ENCODE data around the gene EI24.
"Not testable (repeated sequence)": the region's sequence is repeated elsewhere in the genome, so short reads cannot be mapped to it uniquely, and the experiment has no call there.

Gene EI24

GRCh38 chr11:125553357-125553756 lies 15.9 kb upstream of the EI24 start:
- Histone ChIP-seq H3K4me3 (ENCODE audit: low read length) (no peak overlapping the region), H3K9ac (ENCODE audit: low read depth, low read length) (no peak overlapping the region), H3K9me3 (ENCODE audit: insufficient read depth, low read depth, low read length) (peaks cover 46% of the 10 kb centered on the region), H3K4me1 (ENCODE audit: insufficient read depth, low read length) (no peaks in the 10 kb centered on the region), H3K27ac (ENCODE audit: low read depth, low read length) (no peak overlapping the region), H3K36me3 (ENCODE audit: insufficient read depth, low read length) (no peaks in the 10 kb centered on the region), H3K27me3 (ENCODE audit: insufficient read depth, low read length) (no peaks in the 10 kb centered on the region)
- WGBS: 96% methylated on average over 1 of the region's 1 CpG

DNA sequence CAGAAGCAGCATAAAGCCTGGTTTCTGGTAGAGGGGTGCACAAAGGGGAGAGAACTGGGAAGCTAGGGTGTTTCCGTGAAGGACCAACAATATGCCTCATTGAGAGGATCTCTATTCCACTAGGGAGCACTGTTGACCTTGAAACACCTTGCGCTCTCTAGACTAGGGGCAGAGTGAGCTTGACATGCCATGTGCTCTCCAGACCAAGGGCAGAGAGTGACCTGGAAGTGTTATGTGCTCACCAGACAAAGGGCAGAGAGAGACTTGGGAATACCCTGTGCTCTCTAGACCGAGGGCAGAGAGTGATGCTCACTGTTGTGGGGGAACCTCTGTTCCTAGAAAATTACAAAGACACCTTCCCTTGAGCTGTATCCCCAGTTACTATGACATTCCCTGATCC lies 15.2 kb upstream of the EI24 start:
- no peaks in the 10 kb centered on the region for H3K27me3 ChIP-seq (ENCODE audit: insufficient read depth, low read length)
- H3K4me1 ChIP-seq (ENCODE audit: insufficient read depth, low read length): no peaks in the 10 kb centered on the region
- H3K27ac ChIP-seq (ENCODE audit: low read depth, low read length): no peak overlapping the region
- no peak overlapping the region for H3K9ac ChIP-seq (ENCODE audit: low read depth, low read length)
- 93% methylated on average over 3 of the region's 3 CpGs for WGBS
- no peaks in the 10 kb centered on the region for H3K36me3 ChIP-seq (ENCODE audit: insufficient read depth, low read length)
- peaks cover 44% of the 10 kb centered on the region for H3K9me3 ChIP-seq (ENCODE audit: insufficient read depth, low read depth, low read length)
- no peak overlapping the region for H3K4me3 ChIP-seq (ENCODE audit: low read length)

DNA sequence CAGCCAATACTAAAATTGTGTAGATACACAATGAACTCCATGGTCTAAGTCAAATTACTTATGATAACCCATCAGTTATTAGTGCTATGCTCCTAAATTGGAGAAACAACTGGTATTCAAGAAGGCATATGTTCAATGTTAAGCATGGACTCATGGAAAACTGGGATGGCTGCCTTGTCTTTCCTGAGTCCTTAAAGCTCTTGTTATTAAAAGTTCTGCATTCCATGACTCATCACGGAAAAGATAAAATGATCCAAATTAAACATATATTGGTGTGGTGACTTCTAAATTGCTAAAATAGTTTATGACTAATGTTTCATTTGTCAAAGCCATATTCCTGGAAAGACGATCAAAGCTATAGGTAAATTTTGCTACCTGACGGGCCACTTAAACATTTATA lies 9.4 kb upstream of the EI24 start:
- no peak overlapping the region for H3K9ac ChIP-seq (ENCODE audit: low read depth, low read length)
- 89% methylated on average over 2 of the region's 3 CpGs for WGBS
- no peaks in the 10 kb centered on the region for H3K27me3 ChIP-seq (ENCODE audit: insufficient read depth, low read length)
- no peak overlapping the region for H3K27ac ChIP-seq (ENCODE audit: low read depth, low read length)
- no peaks in the 10 kb centered on the region for H3K36me3 ChIP-seq (ENCODE audit: insufficient read depth, low read length)
- H3K4me3 ChIP-seq (ENCODE audit: low read length): no peak overlapping the region
- H3K9me3 ChIP-seq (ENCODE audit: insufficient read depth, low read depth, low read length): peaks cover 5% of the 10 kb centered on the region; the same call in 1 of the 2 replicates
- no peaks in the 10 kb centered on the region for H3K4me1 ChIP-seq (ENCODE audit: insufficient read depth, low read length)

- Histone ChIP-seq H3K4me3 (ENCODE audit: low read length) (no peak overlapping the region), H3K27ac (ENCODE audit: low read depth, low read length) (no peak overlapping the region), H3K9ac (ENCODE audit: low read depth, low read length) (no peak overlapping the region), H3K36me3 (ENCODE audit: insufficient read depth, low read length) (no peaks in the 10 kb centered on the region), H3K4me1 (ENCODE audit: insufficient read depth, low read length) (no peaks in the 10 kb centered on the region), H3K27me3 (ENCODE audit: insufficient read depth, low read length) (no peaks in the 10 kb centered on the region), H3K9me3 (ENCODE audit: insufficient read depth, low read depth, low read length) (0 out of 2 replicates have a peak, but pooled peaks cover 5% of the 10 kb centered on the region)
- WGBS: 100% methylated on average over 1 of the region's 1 CpG
Observed at GRCh38 chr11:125561924-125562323, 7.4 kb upstream of the EI24 start.

DNA sequence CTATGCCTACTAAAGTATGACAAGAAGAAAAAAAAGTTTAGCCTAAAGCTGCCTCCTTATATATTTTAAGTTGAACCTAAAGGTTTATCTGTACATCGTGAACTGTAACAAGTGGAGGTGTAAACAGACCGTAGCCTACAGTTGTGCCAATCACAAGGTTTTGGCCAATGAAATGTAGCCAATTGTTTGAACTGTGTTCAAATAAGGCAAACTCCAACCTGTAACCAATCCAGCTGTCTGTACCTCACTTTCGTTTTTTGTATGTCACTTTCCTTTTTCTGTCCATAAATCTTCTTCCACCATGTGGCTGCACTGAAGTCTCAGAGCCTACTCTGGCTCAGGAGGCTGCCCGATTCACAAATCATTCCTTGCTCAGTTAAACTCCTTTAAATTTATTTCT lies 6.8 kb upstream of the EI24 start:
- 93% methylated on average over 4 of the region's 4 CpGs for WGBS

DNA sequence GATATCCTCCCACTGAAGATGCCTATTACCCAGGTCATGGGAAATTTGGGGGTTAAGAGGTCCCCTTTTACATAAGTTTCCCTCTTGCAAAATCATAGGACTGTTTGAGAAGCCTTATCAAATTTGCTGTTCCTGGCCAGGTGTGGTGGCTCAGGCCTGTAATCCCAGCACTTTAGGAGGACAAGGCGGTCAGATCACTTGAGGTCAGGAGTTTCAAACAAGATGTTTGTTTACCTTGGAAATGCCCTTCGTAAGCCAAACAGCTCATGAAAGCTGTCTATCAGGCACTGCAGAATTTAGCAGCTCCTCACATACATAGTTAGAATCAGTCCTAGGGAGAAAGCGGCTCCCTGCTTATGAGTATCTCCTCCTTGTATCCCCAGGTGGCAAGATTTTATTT lies 4.9 kb upstream of the EI24 start:
- no peaks in the 10 kb centered on the region for H3K27me3 ChIP-seq (ENCODE audit: insufficient read depth, low read length)
- H3K4me1 ChIP-seq (ENCODE audit: insufficient read depth, low read length): no peaks in the 10 kb centered on the region
- 90% methylated on average over 3 of the region's 3 CpGs for WGBS
- no peak overlapping the region for H3K9ac ChIP-seq (ENCODE audit: low read depth, low read length)
- 0 out of 2 replicates have a peak, but pooled peaks cover 8% of the 10 kb centered on the region for H3K9me3 ChIP-seq (ENCODE audit: insufficient read depth, low read depth, low read length)
- no peak overlapping the region for H3K4me3 ChIP-seq (ENCODE audit: low read length)
- no peaks in the 10 kb centered on the region for H3K36me3 ChIP-seq (ENCODE audit: insufficient read depth, low read length)
- no peak overlapping the region for H3K27ac ChIP-seq (ENCODE audit: low read depth, low read length)

More for the DNA sequence above, 6.8 kb upstream of the EI24 start:
- Histone ChIP-seq H3K36me3 (ENCODE audit: insufficient read depth, low read length) (no peaks in the 10 kb centered on the region), H3K9ac (ENCODE audit: low read depth, low read length) (no peak overlapping the region), H3K4me1 (ENCODE audit: insufficient read depth, low read length) (no peaks in the 10 kb centered on the region), H3K4me3 (ENCODE audit: low read length) (no peak overlapping the region), H3K27ac (ENCODE audit: low read depth, low read length) (no peak overlapping the region), H3K9me3 (ENCODE audit: insufficient read depth, low read depth, low read length) (0 out of 2 replicates have a peak, but pooled peaks cover 8% of the 10 kb centered on the region), H3K27me3 (ENCODE audit: insufficient read depth, low read length) (no peaks in the 10 kb centered on the region)

DNA sequence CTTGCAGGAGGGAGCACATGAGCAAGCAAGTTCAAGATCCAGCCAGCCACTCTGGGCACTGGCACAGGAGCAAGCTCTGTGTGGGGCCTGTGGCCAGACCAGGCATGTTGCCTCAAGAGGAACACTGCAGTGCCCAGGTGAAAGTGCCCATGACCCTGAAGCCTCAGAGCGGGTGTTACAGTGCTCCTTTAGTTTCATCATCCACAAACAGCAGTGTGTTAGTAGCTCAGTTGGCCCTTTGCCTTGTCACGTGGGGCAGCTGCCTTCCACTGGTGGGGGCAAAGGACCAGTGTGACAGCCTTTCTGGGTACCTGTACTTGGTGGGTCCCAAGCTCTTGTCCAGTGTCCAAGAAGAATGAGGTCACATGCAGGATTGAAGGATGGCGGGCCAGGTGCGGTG lies 3.0 kb upstream of the EI24 start:
- H3K4me3 ChIP-seq (ENCODE audit: low read length): no peak overlapping the region
- H3K36me3 ChIP-seq (ENCODE audit: insufficient read depth, low read length): no peaks in the 10 kb centered on the region
- H3K4me1 ChIP-seq (ENCODE audit: insufficient read depth, low read length): peaks cover 4% of the 10 kb centered on the region; the same call in 1 of the 2 replicates
- WGBS: 97% methylated on average over 4 of the region's 4 CpGs
- H3K27ac ChIP-seq (ENCODE audit: low read depth, low read length): no peak overlapping the region
- H3K9me3 ChIP-seq (ENCODE audit: insufficient read depth, low read depth, low read length): 0 out of 2 replicates have a peak, but pooled peaks cover 8% of the 10 kb centered on the region
- no peak overlapping the region for H3K9ac ChIP-seq (ENCODE audit: low read depth, low read length)
- H3K27me3 ChIP-seq (ENCODE audit: insufficient read depth, low read length): no peaks in the 10 kb centered on the region

DNA sequence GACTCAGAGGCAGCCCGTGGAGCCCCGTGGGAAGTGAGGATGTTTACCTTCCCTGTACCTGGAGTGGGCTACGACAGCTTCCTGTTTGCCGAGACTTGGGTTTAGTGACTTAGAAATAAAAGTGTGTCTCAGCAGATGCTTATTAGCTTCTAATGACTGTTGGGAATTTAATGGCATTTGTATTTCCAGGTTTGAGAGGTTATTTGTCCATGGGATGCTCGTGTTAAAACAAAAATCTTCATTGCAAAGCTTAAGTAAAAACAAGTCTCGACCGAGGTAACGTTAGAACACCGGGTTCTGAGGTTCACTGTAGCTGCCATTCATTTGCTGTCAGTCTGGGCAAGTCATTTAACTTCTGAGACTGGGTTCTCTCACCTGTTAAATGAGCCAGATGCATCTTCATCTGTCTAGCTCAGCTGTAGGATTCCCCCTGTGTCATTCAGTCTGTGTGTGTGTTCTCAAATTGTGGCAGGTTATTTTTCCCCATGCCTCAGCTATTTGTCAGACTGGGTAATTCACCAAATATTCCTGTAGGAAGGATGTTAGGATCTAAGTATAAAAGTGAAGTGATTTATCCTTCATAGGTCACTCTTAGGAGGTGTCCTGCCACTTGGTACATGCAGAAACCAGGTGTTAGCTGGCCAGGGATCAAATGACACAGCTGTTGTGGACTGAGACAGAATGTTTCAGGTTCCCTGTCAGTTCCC lies 791 bp downstream of the EI24 start:
- Histone ChIP-seq H3K27ac (ENCODE audit: low read depth, low read length) (no peak overlapping the region), H3K9me3 (ENCODE audit: insufficient read depth, low read depth, low read length) (0 out of 2 replicates have a peak, but pooled peaks cover 8% of the 10 kb centered on the region), H3K4me3 (ENCODE audit: low read length) (peak overlapping the region; percentile 97), H3K27me3 (ENCODE audit: insufficient read depth, low read length) (no peaks in the 10 kb centered on the region), H3K9ac (ENCODE audit: low read depth, low read length) (peak overlapping the region; percentile 92), H3K4me1 (ENCODE audit: insufficient read depth, low read length) (peaks cover 4% of the 10 kb centered on the region; the same call in 1 of the 2 replicates), H3K36me3 (ENCODE audit: insufficient read depth, low read length) (peaks cover 28% of the 10 kb centered on the region)
- WGBS: 11% methylated on average over 9 of the region's 9 CpGs

DNA sequence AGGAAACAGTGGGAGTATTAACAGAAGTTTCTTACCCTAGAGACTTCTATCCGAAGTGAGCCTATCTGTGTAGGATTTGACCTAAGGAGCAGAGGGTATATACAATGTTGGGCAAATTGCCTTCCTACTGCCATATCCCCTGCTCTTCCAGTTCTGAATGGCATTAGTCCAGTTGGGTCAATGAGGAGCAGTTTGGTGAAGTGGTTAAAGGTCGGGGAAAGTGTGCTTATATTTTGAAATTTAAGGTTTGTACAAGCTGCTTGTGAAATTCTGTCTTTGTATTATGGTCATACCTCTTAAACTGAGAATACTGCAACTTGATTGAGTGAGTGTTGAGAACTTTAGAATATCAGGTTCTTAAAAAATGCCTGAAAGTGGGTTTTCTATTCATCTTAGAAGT lies 1.7 kb downstream of the EI24 start:
- Histone ChIP-seq H3K27me3 (ENCODE audit: insufficient read depth, low read length) (no peaks in the 10 kb centered on the region), H3K27ac (ENCODE audit: low read depth, low read length) (no peak overlapping the region), H3K4me1 (ENCODE audit: insufficient read depth, low read length) (peaks cover 4% of the 10 kb centered on the region; the same call in 1 of the 2 replicates), H3K9me3 (ENCODE audit: insufficient read depth, low read depth, low read length) (0 out of 2 replicates have a peak, but pooled peaks cover 8% of the 10 kb centered on the region), H3K9ac (ENCODE audit: low read depth, low read length) (no peak overlapping the region), H3K36me3 (ENCODE audit: insufficient read depth, low read length) (peaks cover 37% of the 10 kb centered on the region), H3K4me3 (ENCODE audit: low read length) (peak overlapping the region; percentile 13; the same call in 1 of the 2 replicates)
- whole genome bisulfite sequencing: 95% methylated on average over 2 of the region's 2 CpGs

DNA sequence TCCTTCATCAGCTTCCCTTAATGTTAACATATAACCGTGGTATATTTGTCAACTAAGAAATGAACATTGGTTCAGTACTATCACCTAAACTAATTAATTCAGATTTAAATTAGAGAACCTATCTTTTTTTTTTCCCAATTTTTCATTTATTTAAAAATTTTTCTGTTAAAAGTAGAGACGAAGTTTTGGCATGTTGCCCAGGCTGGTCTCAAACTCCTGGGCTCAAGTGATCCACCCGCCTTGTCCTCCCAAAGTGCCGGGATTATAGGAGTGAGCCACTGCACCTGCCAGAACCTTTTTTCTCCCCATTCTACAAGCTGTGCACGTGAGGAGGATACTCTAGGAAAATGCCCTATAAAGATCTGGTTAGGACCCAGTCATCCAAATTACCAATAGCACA lies 3.6 kb downstream of the EI24 start:
- Histone ChIP-seq H3K4me1 (ENCODE audit: insufficient read depth, low read length) (peaks cover 4% of the 10 kb centered on the region; the same call in 1 of the 2 replicates), H3K27ac (ENCODE audit: low read depth, low read length) (no peak overlapping the region), H3K9ac (ENCODE audit: low read depth, low read length) (no peak overlapping the region), H3K4me3 (ENCODE audit: low read length) (no peak overlapping the region), H3K9me3 (ENCODE audit: insufficient read depth, low read depth, low read length) (no peaks in the 10 kb centered on the region), H3K27me3 (ENCODE audit: insufficient read depth, low read length) (no peaks in the 10 kb centered on the region), H3K36me3 (ENCODE audit: insufficient read depth, low read length) (peaks cover 55% of the 10 kb centered on the region)
- WGBS: 96% methylated on average over 4 of the region's 5 CpGs

GRCh38 chr11:125577181-125577580 lies 7.9 kb downstream of the EI24 start:
- not testable (repeated sequence) for H3K4me1 ChIP-seq (ENCODE audit: insufficient read depth, low read length); H3K4me3 ChIP-seq (ENCODE audit: low read length); H3K9me3 ChIP-seq (ENCODE audit: insufficient read depth, low read depth, low read length); H3K9ac ChIP-seq (ENCODE audit: low read depth, low read length); H3K27me3 ChIP-seq (ENCODE audit: insufficient read depth, low read length); H3K27ac ChIP-seq (ENCODE audit: low read depth, low read length)
- peaks cover 95% of the 10 kb centered on the region for H3K36me3 ChIP-seq (ENCODE audit: insufficient read depth, low read length)
- 97% methylated on average over 14 of the region's 14 CpGs for WGBS
